Skeletal muscle satellite cell (primary cell): ENCODE measurements around the gene UGDH.

Experiments
- H3K27me3 ChIP-seq: 2 replicates; pipeline ENCODE4 v1.7.0; 2013; ENCODE audit warnings: low read length; ENCODE audit not compliant: control insufficient read depth, insufficient read depth
- H3K36me3 ChIP-seq: 2 replicates; pipeline ENCODE4 v1.7.0; 2013; ENCODE audit warnings: mild to moderate bottlenecking, control low read depth, low read length; ENCODE audit not compliant: insufficient read depth
- H3K4me1 ChIP-seq: 2 replicates; pipeline ENCODE4 v1.7.0; 2013; ENCODE audit warnings: low read length; ENCODE audit not compliant: control insufficient read depth, insufficient read depth
- H3K4me2 ChIP-seq: 2 replicates; pipeline ENCODE4 v1.7.0; 2013; ENCODE audit warnings: mild to moderate bottlenecking, low read length
- H3K4me3 ChIP-seq: 2 replicates; pipeline ENCODE4 v1.7.0; 2013; ENCODE audit warnings: low read length
- H3K9ac ChIP-seq: 2 replicates; pipeline ENCODE4 v1.7.0; 2013; ENCODE audit warnings: mild to moderate bottlenecking, low read depth, low read length, moderate library complexity
- H3K9me3 ChIP-seq: replicated peaks from 2 replicates; pipeline ENCODE4 v1.7.0; 2013; ENCODE audit warnings: mild to moderate bottlenecking, control low read depth, low read length

UGDH gene

GRCh38 chr4:39486221-39486804 is 40.9 kb downstream of the UGDH start:
- Histone ChIP-seq H3K9me3 (no peaks in the 10 kb centered on the region), H3K4me1 (no peaks in the 10 kb centered on the region)

GRCh38 chr4:39484582-39485272 is 42.5 kb downstream of the UGDH start:
- H3K4me2 ChIP-seq, result no peak overlapping the region
- H3K9ac ChIP-seq, result no peak overlapping the region
- no peaks in the 10 kb centered on the region for H3K36me3 ChIP-seq
- no peaks in the 10 kb centered on the region for H3K9me3 ChIP-seq
- no peaks in the 10 kb centered on the region for H3K27me3 ChIP-seq
- no peaks in the 10 kb centered on the region for H3K4me1 ChIP-seq
- no peak overlapping the region for H3K4me3 ChIP-seq

More at GRCh38 chr4:39486221-39486804, 40.9 kb downstream of the UGDH start:
- Histone ChIP-seq H3K4me2 (no peak overlapping the region), H3K9ac (no peak overlapping the region), H3K27me3 (no peaks in the 10 kb centered on the region), H3K36me3 (no peaks in the 10 kb centered on the region), H3K4me3 (no peak overlapping the region)

- H3K4me2 ChIP-seq, result no peak overlapping the region
- no peaks in the 10 kb centered on the region for H3K27me3 ChIP-seq
- H3K36me3 ChIP-seq, result no peaks in the 10 kb centered on the region
- no peak overlapping the region for H3K4me3 ChIP-seq
- peaks cover 6% of the 10 kb centered on the region for H3K4me1 ChIP-seq
- H3K9me3 ChIP-seq, result no peaks in the 10 kb centered on the region
- H3K9ac ChIP-seq, result no peak overlapping the region
Measured at GRCh38 chr4:39480902-39481695, 46.1 kb downstream of the UGDH start.

GRCh38 chr4:39480251-39480650 is 47.0 kb downstream of the UGDH start:
- Histone ChIP-seq H3K4me3 (no peak overlapping the region), H3K9me3 (no peaks in the 10 kb centered on the region), H3K36me3 (no peaks in the 10 kb centered on the region), H3K4me1 (peaks cover 8% of the 10 kb centered on the region), H3K9ac (no peak overlapping the region), H3K4me2 (no peak overlapping the region), H3K27me3 (no peaks in the 10 kb centered on the region)

GRCh38 chr4:39476187-39476895 is 50.9 kb downstream of the UGDH start:
- Histone ChIP-seq H3K4me2 (no peak overlapping the region), H3K4me3 (no peak overlapping the region), H3K27me3 (no peaks in the 10 kb centered on the region), H3K4me1 (peaks cover 8% of the 10 kb centered on the region), H3K36me3 (no peaks in the 10 kb centered on the region), H3K9ac (no peak overlapping the region), H3K9me3 (no peaks in the 10 kb centered on the region)

- Histone ChIP-seq H3K27me3 (no peaks in the 10 kb centered on the region), H3K4me3 (no peak overlapping the region), H3K9me3 (no peaks in the 10 kb centered on the region), H3K36me3 (peaks cover 12% of the 10 kb centered on the region), H3K4me1 (peaks cover 11% of the 10 kb centered on the region), H3K9ac (no peak overlapping the region), H3K4me2 (no peak overlapping the region)
Measured at GRCh38 chr4:39472396-39472795, 54.8 kb downstream of the UGDH start.

- Histone ChIP-seq H3K27me3 (no peaks in the 10 kb centered on the region), H3K9ac (no peak overlapping the region), H3K36me3 (peaks cover 19% of the 10 kb centered on the region), H3K4me1 (peaks cover 3% of the 10 kb centered on the region), H3K9me3 (no peaks in the 10 kb centered on the region), H3K4me2 (no peak overlapping the region), H3K4me3 (no peak overlapping the region)
Measured at GRCh38 chr4:39470402-39470801, 56.8 kb downstream of the UGDH start.

- peak overlapping the region; percentile 19 for H3K9ac ChIP-seq
- H3K27me3 ChIP-seq, result no peaks in the 10 kb centered on the region
- H3K4me1 ChIP-seq, result peaks cover 9% of the 10 kb centered on the region
- H3K9me3 ChIP-seq, result no peaks in the 10 kb centered on the region
- peaks cover 19% of the 10 kb centered on the region for H3K36me3 ChIP-seq
- H3K4me2 ChIP-seq, result no peak overlapping the region
- H3K4me3 ChIP-seq, result no peak overlapping the region
Measured at GRCh38 chr4:39469429-39470077, 57.7 kb downstream of the UGDH start.

- Histone ChIP-seq H3K4me2 (no peak overlapping the region), H3K9me3 (no peaks in the 10 kb centered on the region), H3K9ac (no peak overlapping the region), H3K36me3 (peaks cover 19% of the 10 kb centered on the region), H3K4me3 (no peak overlapping the region), H3K4me1 (peaks cover 9% of the 10 kb centered on the region), H3K27me3 (no peaks in the 10 kb centered on the region)
Measured at GRCh38 chr4:39467464-39467863, 59.8 kb downstream of the UGDH start.

- H3K27me3 ChIP-seq, result no peaks in the 10 kb centered on the region
- H3K4me3 ChIP-seq, result no peak overlapping the region
- no peak overlapping the region for H3K4me2 ChIP-seq
- H3K9ac ChIP-seq, result peak overlapping the region; percentile 23
- peaks cover 19% of the 10 kb centered on the region for H3K36me3 ChIP-seq
- no peaks in the 10 kb centered on the region for H3K9me3 ChIP-seq
- H3K4me1 ChIP-seq, result peaks cover 9% of the 10 kb centered on the region
Measured at GRCh38 chr4:39466747-39467146, 60.5 kb downstream of the UGDH start.
